Ovary (tissue), 9 donors: Measurements from ENCODE around the gene UBL4A. TPM values are rescaled to one million over a fixed set of nuclear protein-coding genes. Genes with fewer than 3 reads are reported as not detected.
A peak's percentile ranks its signal among the peaks of the same experiment; 100 is the strongest.

ENCODE experiments used
- DNase-seq, 5 donors: peaks; one replicate each; pipeline ENCODE4 v3.0.0-alpha.2; 2019 to 2020
- H3K27ac ChIP-seq, 2 donors: fragments of 200-600 bp; one replicate each; pipeline versions ENCODE4 v1.5.1 to v1.8.0; 2019 to 2022
- H3K27me3 ChIP-seq: fragments of 200-600 bp; one replicate; pipeline ENCODE4 v1.8.0; 2022
- H3K36me3 ChIP-seq: fragments of 200-600 bp; sonication (generic); one replicate; pipeline ENCODE4 v1.5.1; 2019
- H3K4me1 ChIP-seq: one replicate; pipeline ENCODE4 v1.8.1; 2013; ENCODE audit warnings: mild to moderate bottlenecking, moderate library complexity; ENCODE audit not compliant: insufficient read depth
- H3K4me3 ChIP-seq: fragments of 200-600 bp; sonication (generic); one replicate; pipeline ENCODE4 v1.5.1; 2017
- H3K9me3 ChIP-seq, 2 donors: fragments of 200-600 bp in 1 of 2; sonication (generic) in 1 of 2; one replicate each; pipeline versions ENCODE4 v1.5.1 to v1.8.1; 2013 to 2019; ENCODE audit warnings: mild to moderate bottlenecking in 1 of 2, moderate library complexity in 1 of 2
- CTCF ChIP-seq, 3 donors: fragments of 450-650 bp in 2 of 3; fragments of 200-600 bp in 1 of 3; IDR thresholded peaks; one replicate each; pipeline versions ENCODE4 v1.5.1 to v1.8.0; 2016 to 2022; ENCODE audit warnings: antibody characterized with exemption in 3 of 3, mild to moderate bottlenecking in 1 of 3
- EP300 ChIP-seq: sonication (generic); formaldehyde crosslinking; IDR thresholded peaks from one replicate; pipeline ENCODE4 v1.6.1; 2017; ENCODE audit warnings: antibody characterized with exemption
- POLR2A ChIP-seq: fragments of 450-650 bp; IDR thresholded peaks from one replicate; pipeline ENCODE4 v1.6.1; 2017; ENCODE audit warnings: antibody characterized with exemption, mild to moderate bottlenecking, moderate library complexity
- WGBS, 3 donors: extraction: QIAGEN DNeasy Blood & Tissue Kit in 1 of 3; methylation state at CpG; one replicate each; pipeline versions ENCODE4 v1.1.5 to v1.1.7; 2013 to 2017; 5-methylcytosine and 5-hydroxymethylcytosine counted together
- intact Hi-C, 4 donors: fragments of 100-400 bp; cut with DNase I; formaldehyde crosslinking; loops; one replicate each; pipeline versions ENCODE4 v1.11.0 to v1.15.1; 2022 to 2023
- polyA plus RNA-seq, 2 donors: library from polyadenylated mRNA; stranded (reverse); fragments of 200-250 nt in 1 of 2; fragments of 350-450 nt in 1 of 2; fragmentation: Illumina TruSeq in 1 of 2; extraction: RNeasy Lipid Tissue Mini Kit (QIAGEN cat#74804) in 1 of 2; gene quantifications; one replicate each; pipeline ENCODE4 v1.2.3, GENCODE V29; 2013 to 2014
- total RNA-seq, 7 donors: library from RNA; depleted of rRNA in 2 of 7; stranded (reverse); fragments of >200 nt in 2 of 7; fragmentation: NEBNext Ultra II Directional in 3 of 7; extraction: Animal tissue kit (Norgen Biotek cat#: 25700) in 3 of 7; gene quantifications; one replicate each; pipeline versions ENCODE4 v1.1.0 to v1.2.4, GENCODE V29; 2016 to 2023
- donor health status: DM: no; HTN: no; CAD: no; lungs with moderate emphysema.
- donor health status: DM: no; HTN: no; CAD: no.
- donor health status: Bipolar disorder and iron deficiency.
- donor health status: DM: yes; HTN: yes; CAD: no.
- donor health status: DM: no; HTN: no; CAD: no.
- donor health status: DM: yes; HTN: yes; CAD: no.

Gene UBL4A
- total and polyA plus RNA-seq, 9 donors: 14.6 to 35.5 (median 27.9) TPM

- WGBS, 3 donors: 32 to 45% (median 38%) methylated on average over 42 to 59 of the region's 59 CpGs
- no peaks in the 10 kb centered on the region for H3K36me3 ChIP-seq
- H3K27me3 ChIP-seq: no peaks in the 10 kb centered on the region
- peak within 1 kb of the TSS; percentile 91 to 99 for H3K27ac ChIP-seq
- H3K4me1 ChIP-seq: peaks cover 4% of the 10 kb centered on the region
- DNase-seq: peak; percentile 93 to 95 (median 95)
- peak within 1 kb of the TSS; percentile 53 for H3K4me3 ChIP-seq
- intact Hi-C loops: no loop called here
- no peaks in the 10 kb centered on the region for H3K9me3 ChIP-seq
- TF ChIP-seq EP300 (no peak), POLR2A (peak; percentile 95), CTCF (IDR thresholded peaks at IDR 0.05) (no peak)
Measured at GRCh38 chrX:154515966-154516655, 29.7 kb upstream of the UBL4A start, which contains the start of gene FAM3A. TSS of gene FAM3A (minus strand) at chrX:154516232. CDS start at chrX:154515772, 460 bp downstream.

DNA sequence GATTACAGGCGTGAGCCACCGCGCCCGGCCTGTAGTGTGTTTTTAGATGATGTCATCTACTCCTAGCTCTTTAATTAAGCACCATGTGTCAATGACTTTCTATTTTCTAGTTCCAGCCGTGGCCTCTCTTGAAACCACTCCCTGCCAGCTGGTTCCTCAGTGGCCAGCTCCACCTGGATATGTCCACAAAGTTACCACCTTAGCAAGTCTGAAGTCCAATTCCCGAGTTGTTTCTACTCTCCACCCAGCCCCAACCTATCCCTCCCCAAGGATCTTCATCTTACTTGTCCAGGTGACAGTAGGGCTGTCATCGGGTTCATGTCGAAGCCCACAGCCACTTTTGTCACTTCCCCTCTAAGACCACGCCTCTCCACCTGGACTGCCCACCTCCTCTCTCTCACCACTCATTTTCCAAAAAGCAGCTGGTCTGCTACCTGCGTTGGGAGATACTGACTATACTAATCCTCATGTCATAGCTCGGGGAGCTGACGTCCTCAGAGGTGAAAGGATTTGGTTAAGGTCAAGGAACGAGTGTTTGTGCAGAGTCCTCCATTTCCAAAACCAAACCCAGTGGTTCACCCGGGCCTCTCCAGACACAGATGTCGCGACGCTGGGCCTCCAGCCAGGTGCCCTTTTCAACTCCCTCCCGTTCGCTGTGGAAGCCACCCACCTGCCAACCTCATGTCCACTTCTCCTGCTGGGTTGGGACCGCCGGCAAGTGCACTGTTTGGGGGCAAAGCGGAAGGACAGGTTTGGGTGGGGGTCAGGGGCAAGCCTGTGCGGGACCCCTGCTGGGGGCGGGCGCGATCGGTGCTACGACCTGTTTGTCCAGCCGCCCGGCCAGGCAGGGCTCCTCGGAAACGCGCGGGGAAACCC is 28.9 kb upstream of the UBL4A start:
- Histone ChIP-seq H3K27ac (peak overlapping the region; percentile 64 to 99), H3K4me3 (peak overlapping the region; percentile 53), H3K36me3 (no peaks in the 10 kb centered on the region), H3K27me3 (no peaks in the 10 kb centered on the region), H3K4me1 (peaks cover 4% of the 10 kb centered on the region), H3K9me3 (no peaks in the 10 kb centered on the region)
- intact Hi-C loops: no loop called here
- TF ChIP-seq CTCF (IDR thresholded peaks at IDR 0.05) (no peak), POLR2A (no peak), EP300 (no peak)
- peak in 3 of 5 donors; percentile 56 to 72 (median 64) for DNase-seq
- WGBS, 3 donors: 38 to 56% (median 49%) methylated on average over 27 to 34 of the region's 34 CpGs

DNA sequence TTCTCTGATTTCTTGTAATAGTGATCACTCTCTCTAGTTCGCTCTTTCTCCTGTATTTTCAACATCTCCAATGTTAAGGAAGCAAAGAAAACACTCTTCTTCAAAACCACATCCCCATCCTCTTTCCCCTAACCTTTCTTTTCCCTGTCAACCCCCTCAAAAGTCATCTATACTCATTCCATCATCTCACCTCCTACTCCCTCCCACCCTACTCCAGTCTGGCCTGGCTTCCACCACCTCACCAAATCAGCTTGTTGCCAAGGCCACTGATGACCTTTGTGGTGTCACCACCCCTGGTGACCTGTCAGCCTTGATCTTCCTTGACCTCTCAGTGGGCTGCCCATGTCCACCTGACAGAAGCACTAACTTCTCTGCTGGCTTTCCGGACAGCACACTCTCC is 27.3 kb upstream of the UBL4A start:
- no peaks in the 10 kb centered on the region for H3K36me3 ChIP-seq
- DNase-seq: no peak
- no peaks in the 10 kb centered on the region for H3K9me3 ChIP-seq
- H3K27me3 ChIP-seq: no peaks in the 10 kb centered on the region
- TF ChIP-seq CTCF (IDR thresholded peaks at IDR 0.05): no peak
- no peak for TF ChIP-seq EP300
- no peak for TF ChIP-seq POLR2A
- WGBS, 3 donors: 75 to 89% (median 81%) methylated on average over 2 of the region's 2 CpGs
- peaks cover 4% of the 10 kb centered on the region for H3K4me1 ChIP-seq
- intact Hi-C loops: no loop called here
- no peak overlapping the region for H3K27ac ChIP-seq
- H3K4me3 ChIP-seq: no peak overlapping the region

GRCh38 chrX:154512879-154513553 is 26.6 kb upstream of the UBL4A start:
- peaks cover 4% of the 10 kb centered on the region for H3K4me1 ChIP-seq
- no peaks in the 10 kb centered on the region for H3K27me3 ChIP-seq
- no peaks in the 10 kb centered on the region for H3K36me3 ChIP-seq
- intact Hi-C loops: no loop called here
- H3K4me3 ChIP-seq: no peak overlapping the region
- no peaks in the 10 kb centered on the region for H3K9me3 ChIP-seq
- WGBS, 3 donors: 87 to 90% (median 88%) methylated on average over 16 of the region's 16 CpGs
- DNase-seq: no peak
- TF ChIP-seq POLR2A (no peak), CTCF (IDR thresholded peaks at IDR 0.05) (no peak), EP300 (no peak)
- peak overlapping the region in 1 of 2 donors; percentile 12 for H3K27ac ChIP-seq
